ENCODE measurements around the gene ANKLE2.
A peak's percentile ranks its signal among the peaks of the same experiment; 100 is the strongest.

The ANKLE2 gene

GRCh38 chr12:132729541-132730320 is 31.9 kb downstream of the ANKLE2 start:
- Histone ChIP-seq H2BK12ac (ENCODE audit: low read length in 2 of 2) (no peak overlapping the region), H4K8ac (ENCODE audit: low read length) (no peak overlapping the region), H3K14ac (ENCODE audit: low read length in 2 of 2) (no peak overlapping the region), H3K79me1 (replicated peaks; ENCODE audit: low read length, poor library complexity, severe bottlenecking) (peaks cover 33% of the 10 kb centered on the region), H3K4ac (ENCODE audit: low read depth in 1 of 2, low read length in 2 of 2) (no peak overlapping the region), H2BK5ac (ENCODE audit: low read depth, low read length, poor library complexity, severe bottlenecking) (no peak overlapping the region), H3K23ac (ENCODE audit: low read length in 2 of 2) (no peak overlapping the region), H3K27ac (ENCODE audit: low read length, poor library complexity, severe bottlenecking) (no peak overlapping the region), H3K36me3 (ENCODE audit: control insufficient read depth in 1 of 2, insufficient read depth in 2 of 2, low read depth in 1 of 2, low read length in 2 of 2) (peaks cover 89 to 92% of the 10 kb centered on the region in 2 experiments), H4K91ac (ENCODE audit: low read length) (no peak overlapping the region), H3K18ac (ENCODE audit: low read depth in 1 of 2, low read length in 2 of 2) (no peak overlapping the region), H3K9ac (ENCODE audit: low read length) (no peak overlapping the region), H3K4me1 (ENCODE audit: control insufficient read depth, insufficient read depth, low read depth, low read length) (peaks cover 3% of the 10 kb centered on the region), H3K4me2 (ENCODE audit: low read length, poor library complexity, severe bottlenecking) (no peak overlapping the region), H3K9me3 (ENCODE audit: control insufficient read depth, low read length) (no peaks in the 10 kb centered on the region), H3K27me3 (ENCODE audit: control insufficient read depth in 1 of 2, insufficient read depth in 1 of 2, low read length in 2 of 2) (no peaks in the 10 kb centered on the region), H2BK120ac (ENCODE audit: low read depth, low read length) (no peak overlapping the region), H2AFZ (ENCODE audit: low read depth, low read length) (no peak overlapping the region), H2AK5ac (ENCODE audit: low read length, severe bottlenecking) (no peak overlapping the region), H3K4me3 (ENCODE audit: insufficient read depth in 1 of 2, low read depth in 1 of 2, low read length in 2 of 2) (no peak overlapping the region), H2BK15ac (ENCODE audit: low read depth, poor library complexity, severe bottlenecking) (no peak overlapping the region)
- peak; percentile 12 for DNase-seq
- 95% methylated on average over 24 of the region's 24 CpGs for WGBS

GRCh38 chr12:132728502-132728901 is 33.1 kb downstream of the ANKLE2 start:
- Histone ChIP-seq H2BK12ac (ENCODE audit: low read length in 2 of 2) (no peak overlapping the region), H3K23ac (ENCODE audit: low read length in 2 of 2) (no peak overlapping the region), H3K27ac (ENCODE audit: low read length, poor library complexity, severe bottlenecking) (no peak overlapping the region), H3K79me1 (replicated peaks; ENCODE audit: low read length, poor library complexity, severe bottlenecking) (peaks cover 34% of the 10 kb centered on the region), H2AK5ac (ENCODE audit: low read length, severe bottlenecking) (no peak overlapping the region), H3K14ac (ENCODE audit: low read length in 2 of 2) (no peak overlapping the region), H2BK120ac (ENCODE audit: low read depth, low read length) (no peak overlapping the region), H3K36me3 (ENCODE audit: control insufficient read depth in 1 of 2, insufficient read depth in 2 of 2, low read depth in 1 of 2, low read length in 2 of 2) (peaks cover 88 to 92% of the 10 kb centered on the region in 2 experiments), H3K18ac (ENCODE audit: low read depth in 1 of 2, low read length in 2 of 2) (no peak overlapping the region), H3K4me1 (ENCODE audit: control insufficient read depth, insufficient read depth, low read depth, low read length) (no peaks in the 10 kb centered on the region), H2BK15ac (ENCODE audit: low read depth, poor library complexity, severe bottlenecking) (no peak overlapping the region), H2AFZ (ENCODE audit: low read depth, low read length) (no peak overlapping the region), H3K9me3 (ENCODE audit: control insufficient read depth, low read length) (no peaks in the 10 kb centered on the region), H3K4me2 (ENCODE audit: low read length, poor library complexity, severe bottlenecking) (no peak overlapping the region), H3K9ac (ENCODE audit: low read length) (no peak overlapping the region), H3K4ac (ENCODE audit: low read depth in 1 of 2, low read length in 2 of 2) (no peak overlapping the region), H2BK5ac (ENCODE audit: low read depth, low read length, poor library complexity, severe bottlenecking) (no peak overlapping the region), H3K4me3 (ENCODE audit: insufficient read depth in 1 of 2, low read depth in 1 of 2, low read length in 2 of 2) (no peak overlapping the region), H3K27me3 (ENCODE audit: control insufficient read depth in 1 of 2, insufficient read depth in 1 of 2, low read length in 2 of 2) (no peaks in the 10 kb centered on the region), H4K91ac (ENCODE audit: low read length) (no peak overlapping the region), H4K8ac (ENCODE audit: low read length) (no peak overlapping the region)
- DNase-seq, result no peak
- WGBS, result 99% methylated on average over 7 of the region's 7 CpGs

GRCh38 chr12:132727091-132727794 is 34.4 kb downstream of the ANKLE2 start:
- no peak overlapping the region for H2AFZ ChIP-seq (ENCODE audit: low read depth, low read length)
- H3K23ac ChIP-seq (ENCODE audit: low read length in 2 of 2), result no peak overlapping the region
- H2BK120ac ChIP-seq (ENCODE audit: low read depth, low read length), result no peak overlapping the region
- H3K79me1 ChIP-seq (replicated peaks; ENCODE audit: low read length, poor library complexity, severe bottlenecking), result peaks cover 30% of the 10 kb centered on the region
- H3K4ac ChIP-seq (ENCODE audit: low read depth in 1 of 2, low read length in 2 of 2), result no peak overlapping the region
- peak overlapping the region in 1 of 2 experiments; percentile 30 for H3K4me3 ChIP-seq (ENCODE audit: insufficient read depth in 1 of 2, low read depth in 1 of 2, low read length in 2 of 2)
- no peak overlapping the region for H3K14ac ChIP-seq (ENCODE audit: low read length in 2 of 2)
- no peak overlapping the region for H4K91ac ChIP-seq (ENCODE audit: low read length)
- no peak overlapping the region for H4K8ac ChIP-seq (ENCODE audit: low read length)
- no peaks in the 10 kb centered on the region for H3K27me3 ChIP-seq (ENCODE audit: control insufficient read depth in 1 of 2, insufficient read depth in 1 of 2, low read length in 2 of 2)
- H2AK5ac ChIP-seq (ENCODE audit: low read length, severe bottlenecking), result no peak overlapping the region
- H2BK15ac ChIP-seq (ENCODE audit: low read depth, poor library complexity, severe bottlenecking), result no peak overlapping the region
- H3K4me1 ChIP-seq (ENCODE audit: control insufficient read depth, insufficient read depth, low read depth, low read length), result no peaks in the 10 kb centered on the region
- no peak overlapping the region for H2BK12ac ChIP-seq (ENCODE audit: low read length in 2 of 2)
- H3K36me3 ChIP-seq (ENCODE audit: control insufficient read depth in 1 of 2, insufficient read depth in 2 of 2, low read depth in 1 of 2, low read length in 2 of 2), result peaks cover 86 to 91% of the 10 kb centered on the region in 2 experiments
- H3K27ac ChIP-seq (ENCODE audit: low read length, poor library complexity, severe bottlenecking), result no peak overlapping the region
- H3K9me3 ChIP-seq (ENCODE audit: control insufficient read depth, low read length), result no peaks in the 10 kb centered on the region
- H3K9ac ChIP-seq (ENCODE audit: low read length), result no peak overlapping the region
- H2BK5ac ChIP-seq (ENCODE audit: low read depth, low read length, poor library complexity, severe bottlenecking), result no peak overlapping the region
- no peak overlapping the region for H3K18ac ChIP-seq (ENCODE audit: low read depth in 1 of 2, low read length in 2 of 2)
- H3K4me2 ChIP-seq (ENCODE audit: low read length, poor library complexity, severe bottlenecking), result no peak overlapping the region
- DNase-seq, result no peak
- 94% methylated on average over 37 of the region's 37 CpGs for WGBS

- H3K14ac ChIP-seq (ENCODE audit: low read length in 2 of 2), result no peak overlapping the region
- no peak overlapping the region for H2BK15ac ChIP-seq (ENCODE audit: low read depth, poor library complexity, severe bottlenecking)
- no peak overlapping the region for H3K4ac ChIP-seq (ENCODE audit: low read depth in 1 of 2, low read length in 2 of 2)
- no peaks in the 10 kb centered on the region for H3K4me1 ChIP-seq (ENCODE audit: control insufficient read depth, insufficient read depth, low read depth, low read length)
- no peaks in the 10 kb centered on the region for H3K9me3 ChIP-seq (ENCODE audit: control insufficient read depth, low read length)
- H2AK5ac ChIP-seq (ENCODE audit: low read length, severe bottlenecking), result no peak overlapping the region
- H3K79me1 ChIP-seq (replicated peaks; ENCODE audit: low read length, poor library complexity, severe bottlenecking), result peaks cover 30% of the 10 kb centered on the region
- H2BK120ac ChIP-seq (ENCODE audit: low read depth, low read length), result no peak overlapping the region
- H3K4me3 ChIP-seq (ENCODE audit: insufficient read depth in 1 of 2, low read depth in 1 of 2, low read length in 2 of 2), result no peak overlapping the region
- peaks cover 82 to 88% of the 10 kb centered on the region in 2 experiments for H3K36me3 ChIP-seq (ENCODE audit: control insufficient read depth in 1 of 2, insufficient read depth in 2 of 2, low read depth in 1 of 2, low read length in 2 of 2)
- H4K8ac ChIP-seq (ENCODE audit: low read length), result no peak overlapping the region
- H2AFZ ChIP-seq (ENCODE audit: low read depth, low read length), result no peak overlapping the region
- H3K27me3 ChIP-seq (ENCODE audit: control insufficient read depth in 1 of 2, insufficient read depth in 1 of 2, low read length in 2 of 2), result no peaks in the 10 kb centered on the region
- H3K23ac ChIP-seq (ENCODE audit: low read length in 2 of 2), result no peak overlapping the region
- no peak overlapping the region for H2BK12ac ChIP-seq (ENCODE audit: low read length in 2 of 2)
- no peak for DNase-seq
- no peak overlapping the region for H4K91ac ChIP-seq (ENCODE audit: low read length)
- no peak overlapping the region for H3K27ac ChIP-seq (ENCODE audit: low read length, poor library complexity, severe bottlenecking)
- H2BK5ac ChIP-seq (ENCODE audit: low read depth, low read length, poor library complexity, severe bottlenecking), result no peak overlapping the region
- 91% methylated on average over 12 of the region's 12 CpGs for WGBS
- H3K18ac ChIP-seq (ENCODE audit: low read depth in 1 of 2, low read length in 2 of 2), result no peak overlapping the region
- no peak overlapping the region for H3K9ac ChIP-seq (ENCODE audit: low read length)
- H3K4me2 ChIP-seq (ENCODE audit: low read length, poor library complexity, severe bottlenecking), result no peak overlapping the region
Observed at GRCh38 chr12:132726386-132726785, 35.2 kb downstream of the ANKLE2 start.
